ENCODE results near the gene FAM161B. TPM values are rescaled to one million over a fixed set of nuclear protein-coding genes. Genes with fewer than 3 reads are reported as not detected.
"Not testable (repeated sequence)": the region's sequence is repeated elsewhere in the genome, so short reads cannot be mapped to it uniquely, and the experiment has no call there.

Gene FAM161B
- total RNA-seq, 4 donors from 2014 or later: 0.29 to 10.0 (median 4.9) TPM

DNA sequence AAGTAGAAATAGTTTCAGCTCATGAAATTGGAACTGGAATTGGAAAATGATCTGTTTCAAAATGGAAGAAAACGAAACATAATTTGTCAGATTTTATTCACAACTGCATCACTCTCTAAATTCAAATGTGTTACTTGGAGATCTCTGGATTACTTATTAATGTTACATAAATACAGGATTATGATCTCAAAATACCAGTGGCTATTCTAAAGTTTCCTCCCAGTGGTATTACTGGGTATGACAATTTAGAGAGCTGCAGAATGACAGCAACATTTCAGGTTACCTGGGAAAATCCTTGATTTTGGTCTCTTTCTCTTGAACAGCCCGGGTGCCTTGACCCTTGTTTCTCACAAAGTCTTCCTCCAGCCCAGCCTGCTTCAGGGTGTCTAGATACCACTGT, 14.2 kb downstream of the FAM161B start:
- H3K4me1 ChIP-seq: no peaks in the 10 kb centered on the region
- DNase-seq: no peak
- no peak overlapping the region for H3K27ac ChIP-seq
- no peaks in the 10 kb centered on the region for H3K9me3 ChIP-seq
- no peaks in the 10 kb centered on the region for H3K36me3 ChIP-seq
- intact Hi-C loops (cut with DNase I; ENCODE audit: low total_unique reads): no loop called here
- TF ChIP-seq, protein P1, sequence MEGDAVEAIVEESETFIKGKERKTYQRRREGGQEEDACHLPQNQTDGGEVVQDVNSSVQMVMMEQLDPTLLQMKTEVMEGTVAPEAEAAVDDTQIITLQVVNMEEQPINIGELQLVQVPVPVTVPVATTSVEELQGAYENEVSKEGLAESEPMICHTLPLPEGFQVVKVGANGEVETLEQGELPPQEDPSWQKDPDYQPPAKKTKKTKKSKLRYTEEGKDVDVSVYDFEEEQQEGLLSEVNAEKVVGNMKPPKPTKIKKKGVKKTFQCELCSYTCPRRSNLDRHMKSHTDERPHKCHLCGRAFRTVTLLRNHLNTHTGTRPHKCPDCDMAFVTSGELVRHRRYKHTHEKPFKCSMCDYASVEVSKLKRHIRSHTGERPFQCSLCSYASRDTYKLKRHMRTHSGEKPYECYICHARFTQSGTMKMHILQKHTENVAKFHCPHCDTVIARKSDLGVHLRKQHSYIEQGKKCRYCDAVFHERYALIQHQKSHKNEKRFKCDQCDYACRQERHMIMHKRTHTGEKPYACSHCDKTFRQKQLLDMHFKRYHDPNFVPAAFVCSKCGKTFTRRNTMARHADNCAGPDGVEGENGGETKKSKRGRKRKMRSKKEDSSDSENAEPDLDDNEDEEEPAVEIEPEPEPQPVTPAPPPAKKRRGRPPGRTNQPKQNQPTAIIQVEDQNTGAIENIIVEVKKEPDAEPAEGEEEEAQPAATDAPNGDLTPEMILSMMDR (IDR thresholded peaks at IDR 0.05): no peak
- no peak for TF ChIP-seq POLR2A (IDR thresholded peaks at IDR 0.05)
- H3K27me3 ChIP-seq: no peaks in the 10 kb centered on the region
- no peak overlapping the region for H3K4me3 ChIP-seq

DNA sequence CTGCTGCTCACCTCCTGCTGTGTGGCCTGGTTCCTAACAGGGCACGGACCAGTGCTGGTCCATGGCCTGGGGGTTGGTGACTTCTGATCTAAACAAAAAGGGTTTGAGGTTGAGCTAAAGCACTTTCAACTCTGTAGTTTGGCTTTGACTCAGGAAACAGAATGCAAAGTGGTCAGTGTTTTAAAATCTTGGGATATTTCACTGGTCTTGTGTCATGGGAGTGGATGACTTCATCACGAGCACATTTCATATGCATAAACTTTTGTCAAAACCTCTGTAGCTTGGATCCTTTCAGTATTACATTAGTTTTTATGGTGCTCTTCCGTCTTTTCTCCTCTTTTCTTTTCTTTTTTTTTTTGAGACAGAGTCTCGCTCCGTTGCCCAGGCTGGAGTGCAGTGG, 25.6 kb downstream of the FAM161B start:
- Histone ChIP-seq H3K9me3 (no peaks in the 10 kb centered on the region), H3K27ac (no peak overlapping the region), H3K36me3 (no peaks in the 10 kb centered on the region), H3K27me3 (no peaks in the 10 kb centered on the region), H3K4me3 (no peak overlapping the region), H3K4me1 (no peaks in the 10 kb centered on the region)
- TF ChIP-seq, protein P1 (IDR thresholded peaks at IDR 0.05): no peak
- TF ChIP-seq POLR2A (IDR thresholded peaks at IDR 0.05): no peak
- intact Hi-C loops (cut with DNase I; ENCODE audit: low total_unique reads): no loop called here
- no peak for DNase-seq

GRCh38 chr14:73919457-73919856, 30.4 kb downstream of the FAM161B start:
- not testable (repeated sequence) for H3K36me3 ChIP-seq

GRCh38 chr14:73916324-73916723, 33.6 kb downstream of the FAM161B start:
- Histone ChIP-seq H3K27ac (no peak overlapping the region), H3K9me3 (no peaks in the 10 kb centered on the region), H3K4me1 (no peaks in the 10 kb centered on the region), H3K27me3 (no peaks in the 10 kb centered on the region), H3K36me3 (no peaks in the 10 kb centered on the region), H3K4me3 (no peak overlapping the region)
- no peak for TF ChIP-seq POLR2A (IDR thresholded peaks at IDR 0.05)
- TF ChIP-seq, protein P1 (IDR thresholded peaks at IDR 0.05): no peak
- no peak for DNase-seq
- intact Hi-C loops (cut with DNase I; ENCODE audit: low total_unique reads): no loop called here

More at GRCh38 chr14:73919457-73919856, 30.4 kb downstream of the FAM161B start:
- intact Hi-C loops (cut with DNase I; ENCODE audit: low total_unique reads); H3K27me3 ChIP-seq; H3K4me1 ChIP-seq; H3K27ac ChIP-seq; H3K4me3 ChIP-seq; DNase-seq; H3K9me3 ChIP-seq: not testable (repeated sequence)

DNA sequence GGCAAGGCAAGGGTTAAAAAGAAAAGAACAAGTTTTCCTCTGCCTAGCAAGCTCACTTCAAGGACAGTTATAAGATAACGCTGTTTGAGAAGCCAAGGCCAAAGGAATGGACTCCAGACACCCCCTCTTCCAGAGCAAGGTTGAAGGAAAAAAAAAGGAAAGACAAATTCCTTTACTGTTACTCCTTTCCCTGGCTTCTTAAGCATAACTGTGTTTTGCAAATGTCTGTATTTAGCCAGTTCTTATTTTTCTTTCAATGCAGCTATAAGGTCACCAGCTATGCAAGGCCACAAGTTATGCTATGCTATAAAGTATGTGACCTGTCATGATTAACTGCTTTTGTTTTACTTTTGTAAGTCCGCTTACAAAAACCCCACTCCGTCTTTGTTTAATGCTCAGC, 36.6 kb downstream of the FAM161B start:
- Histone ChIP-seq H3K4me1 (peaks cover 0 to 19% of the 10 kb centered on the region in 2 donors), H3K4me3 (no peak overlapping the region), H3K27ac (no peak overlapping the region), H3K9me3 (no peaks in the 10 kb centered on the region), H3K27me3 (no peaks in the 10 kb centered on the region), H3K36me3 (no peaks in the 10 kb centered on the region)
- no peak for DNase-seq
- TF ChIP-seq, protein P1 (IDR thresholded peaks at IDR 0.05): no peak
- TF ChIP-seq POLR2A (IDR thresholded peaks at IDR 0.05): no peak
- intact Hi-C loops (cut with DNase I; ENCODE audit: low total_unique reads): no loop called here

DNA sequence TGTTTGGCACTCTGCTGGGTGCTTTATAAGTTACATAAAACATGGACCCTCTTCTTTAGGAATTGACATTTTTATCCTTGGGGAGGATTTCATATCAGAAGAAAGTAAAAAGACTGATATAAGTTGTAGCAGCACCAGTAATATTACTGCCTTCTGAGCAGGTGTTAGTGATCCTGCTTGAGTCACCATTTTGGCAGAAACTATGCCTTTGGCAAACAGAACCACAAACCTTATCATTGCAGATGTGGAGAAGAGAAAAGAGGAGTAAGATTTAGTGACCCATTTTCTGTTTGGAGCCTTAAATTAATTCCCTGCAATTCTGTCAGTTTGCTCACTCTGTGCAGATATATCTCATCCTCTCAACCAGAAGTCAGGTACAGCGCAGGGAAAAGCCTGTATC, 40.2 kb downstream of the FAM161B start:
- H3K36me3 ChIP-seq: no peaks in the 10 kb centered on the region
- intact Hi-C loops (cut with DNase I; ENCODE audit: low total_unique reads): no loop called here
- TF ChIP-seq, protein P1 (IDR thresholded peaks at IDR 0.05): no peak
- TF ChIP-seq POLR2A (IDR thresholded peaks at IDR 0.05): no peak
- no peak overlapping the region for H3K4me3 ChIP-seq
- peak overlapping the region; percentile 27 to 28 for H3K27ac ChIP-seq
- peak; percentile 24 to 61 for DNase-seq
- H3K9me3 ChIP-seq: no peaks in the 10 kb centered on the region
- H3K4me1 ChIP-seq: peaks cover 0 to 19% of the 10 kb centered on the region in 2 donors
- H3K27me3 ChIP-seq: no peaks in the 10 kb centered on the region
